Central memory CD4-positive, alpha-beta T cell (primary cell): Measurements from ENCODE around the gene VN1R5.

Experiments used
- DNase-seq: peaks from one replicate; pipeline ENCODE4 v3.0.0; 2022

VN1R5 gene

DNA sequence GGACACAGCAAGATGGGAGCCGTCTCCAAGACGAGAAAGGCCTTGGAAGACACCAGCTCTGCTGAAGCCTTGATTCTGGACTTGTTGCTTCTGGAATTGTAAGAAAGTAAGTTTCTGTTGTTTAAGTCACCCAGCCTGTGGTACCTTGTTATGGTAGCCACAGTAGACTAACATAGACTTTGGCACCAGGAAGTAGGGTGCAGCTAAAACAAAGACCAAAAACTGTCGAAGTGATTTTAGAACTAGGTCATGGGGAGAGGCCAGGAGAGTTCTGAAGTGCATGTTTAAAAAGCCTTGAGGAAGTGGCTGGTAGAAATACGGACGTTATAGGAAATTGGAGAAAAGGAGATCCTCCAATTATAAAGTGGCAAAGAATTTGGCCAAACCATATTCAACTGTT is 47.3 kb downstream of the VN1R5 start:
- DNase-seq: no peak

DNA sequence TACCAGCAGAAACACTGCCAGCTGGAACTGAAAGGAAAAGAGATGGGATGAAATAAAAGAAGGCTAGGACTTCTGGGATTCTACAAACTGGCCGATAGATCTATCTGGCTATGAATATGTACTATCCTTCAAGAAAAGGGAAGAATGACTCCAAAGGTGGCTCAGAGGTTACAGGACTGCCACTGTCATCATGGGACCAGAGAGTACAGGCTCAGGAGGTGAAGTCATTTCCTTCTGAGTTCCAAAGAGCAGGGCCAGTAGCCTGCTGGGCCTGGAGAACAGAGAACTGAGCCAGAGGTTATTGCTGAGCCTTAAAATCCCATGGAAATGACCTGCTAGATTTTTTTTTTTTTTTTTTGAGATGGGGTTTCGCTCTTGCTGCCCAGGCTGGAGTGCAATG is 48.2 kb downstream of the VN1R5 start:
- no peak for DNase-seq
